ENCODE results near the gene ZNF831.

GRCh38 chr20:59246691-59247400 lies 83.2 kb downstream of the ZNF831 start:
- TF ChIP-seq POLR2A (IDR thresholded peaks at IDR 0.05) (no peak), CTCF (IDR thresholded peaks at IDR 0.05) (no peak)

Data from heart left ventricle (tissue), 13 donors.